ENCODE measurements around the gene DLGAP3.
A peak's percentile ranks its signal among the peaks of the same experiment; 100 is the strongest.

Gene DLGAP3

GRCh38 chr1:34885405-34886247 is 43.8 kb downstream of the DLGAP3 start:
- Histone ChIP-seq H3K27me3 (ENCODE audit: control insufficient read depth in 3 of 3, insufficient read depth in 3 of 3, low read depth in 1 of 3, low read length in 3 of 3) (peaks cover 13 to 32% (median 22%) of the 10 kb centered on the region in 3 experiments), H3K36me3 (replicated peaks in 1 of 2; ENCODE audit: control insufficient read depth in 2 of 2, insufficient read depth in 2 of 2, low read length in 2 of 2) (no peaks in the 10 kb centered on the region), H3K4me2 (ENCODE audit: insufficient read depth, low read length, poor library complexity, severe bottlenecking) (peak overlapping the region; percentile 81), H3K18ac (ENCODE audit: low read length) (peak overlapping the region; percentile 76), H2BK5ac (ENCODE audit: low read length) (peak overlapping the region; percentile 24), H2BK12ac (ENCODE audit: low read length) (no peak overlapping the region), H3K4me3 (ENCODE audit: low read length in 2 of 2) (peak overlapping the region; percentile 30 to 73), H3K4me1 (ENCODE audit: control insufficient read depth in 2 of 2, insufficient read depth in 1 of 2, low read depth in 1 of 2, low read length in 2 of 2) (peaks cover 0 to 5% of the 10 kb centered on the region in 2 donors), H3K27ac (replicated peaks; ENCODE audit: low read length) (no peak overlapping the region), H2BK120ac (ENCODE audit: low read depth, low read length) (no peak overlapping the region), H4K8ac (ENCODE audit: low read depth, low read length) (peak overlapping the region; percentile 23), H3K4ac (ENCODE audit: low read length) (no peak overlapping the region), H2BK15ac (ENCODE audit: low read length) (no peak overlapping the region), H3K9ac (ENCODE audit: low read depth, low read length, poor library complexity) (peak overlapping the region; percentile 77), H4K91ac (ENCODE audit: low read depth, low read length, poor library complexity) (no peak overlapping the region), H2AK5ac (ENCODE audit: low read depth, low read length) (peak overlapping the region; percentile 63), H3K23ac (ENCODE audit: low read depth, low read length, poor library complexity) (peak overlapping the region; percentile 91), H3K79me1 (ENCODE audit: low read depth, low read length) (no peaks in the 10 kb centered on the region), H3K9me3 (replicated peaks in 1 of 2; ENCODE audit: control insufficient read depth in 2 of 2, insufficient read depth in 1 of 2, low read depth in 1 of 2, low read length in 2 of 2) (peaks cover 0 to 3% of the 10 kb centered on the region in 2 donors), H2AFZ (ENCODE audit: low read length) (peak overlapping the region; percentile 79), H3K14ac (ENCODE audit: low read length) (peak overlapping the region; percentile 38)
- no CpG with 5 or more reads among the region's 80 CpGs for WGBS, 2 donors (ENCODE audit: extremely low coverage in 2 of 2, insufficient read length in 2 of 2, insufficient replicate concordance in 1 of 2)
- peak; percentile 43 for DNase-seq (ENCODE audit: low spot score)

DNA sequence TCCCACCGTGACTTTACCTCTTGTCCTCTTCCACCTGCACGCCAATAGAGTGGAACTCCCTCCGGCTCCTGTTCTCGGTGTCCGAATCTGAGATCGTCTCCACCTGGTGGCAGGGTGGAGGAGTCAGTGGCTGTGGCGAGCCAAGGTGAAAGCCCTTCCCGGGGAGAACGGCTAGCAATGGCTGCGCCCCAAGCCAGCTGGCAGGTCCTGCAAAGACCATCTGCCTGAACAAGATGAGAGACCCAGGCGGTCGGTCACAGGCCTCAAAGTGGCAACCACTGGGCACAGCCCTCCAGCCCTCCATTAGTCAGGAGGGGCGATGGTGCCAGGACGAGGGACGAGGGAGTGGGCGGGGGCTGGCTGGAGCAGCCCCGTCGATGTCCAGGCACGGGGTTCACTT is 44.5 kb downstream of the DLGAP3 start:
- H3K36me3 ChIP-seq (replicated peaks in 1 of 2; ENCODE audit: control insufficient read depth in 2 of 2, insufficient read depth in 2 of 2, low read length in 2 of 2), result no peaks in the 10 kb centered on the region
- H3K14ac ChIP-seq (ENCODE audit: low read length), result no peak overlapping the region
- H3K18ac ChIP-seq (ENCODE audit: low read length), result peak overlapping the region; percentile 60
- H3K23ac ChIP-seq (ENCODE audit: low read depth, low read length, poor library complexity), result peak overlapping the region; percentile 91
- peak overlapping the region; percentile 81 for H3K4me2 ChIP-seq (ENCODE audit: insufficient read depth, low read length, poor library complexity, severe bottlenecking)
- no peak overlapping the region for H2BK5ac ChIP-seq (ENCODE audit: low read length)
- H4K8ac ChIP-seq (ENCODE audit: low read depth, low read length), result no peak overlapping the region
- WGBS, 2 donors (ENCODE audit: extremely low coverage in 2 of 2, insufficient read length in 2 of 2, insufficient replicate concordance in 1 of 2), result no CpG with 5 or more reads among the region's 19 CpGs
- H3K4me1 ChIP-seq (ENCODE audit: control insufficient read depth in 2 of 2, insufficient read depth in 1 of 2, low read depth in 1 of 2, low read length in 2 of 2), result peaks cover 0 to 5% of the 10 kb centered on the region in 2 donors
- H4K91ac ChIP-seq (ENCODE audit: low read depth, low read length, poor library complexity), result no peak overlapping the region
- H3K4ac ChIP-seq (ENCODE audit: low read length), result no peak overlapping the region
- H2BK120ac ChIP-seq (ENCODE audit: low read depth, low read length), result no peak overlapping the region
- no peak for DNase-seq (ENCODE audit: low spot score)
- H3K4me3 ChIP-seq (ENCODE audit: low read length in 2 of 2), result peak overlapping the region in 1 of 2 donors; percentile 73
- H3K79me1 ChIP-seq (ENCODE audit: low read depth, low read length), result no peaks in the 10 kb centered on the region
- no peak overlapping the region for H3K9ac ChIP-seq (ENCODE audit: low read depth, low read length, poor library complexity)
- no peak overlapping the region for H2BK15ac ChIP-seq (ENCODE audit: low read length)
- peaks cover 0 to 3% of the 10 kb centered on the region in 2 donors for H3K9me3 ChIP-seq (replicated peaks in 1 of 2; ENCODE audit: control insufficient read depth in 2 of 2, insufficient read depth in 1 of 2, low read depth in 1 of 2, low read length in 2 of 2)
- H2AFZ ChIP-seq (ENCODE audit: low read length), result peak overlapping the region; percentile 79
- H3K27me3 ChIP-seq (ENCODE audit: control insufficient read depth in 3 of 3, insufficient read depth in 3 of 3, low read depth in 1 of 3, low read length in 3 of 3), result peaks cover 13 to 32% (median 22%) of the 10 kb centered on the region in 3 experiments
- H2BK12ac ChIP-seq (ENCODE audit: low read length), result no peak overlapping the region
- no peak overlapping the region for H3K27ac ChIP-seq (replicated peaks; ENCODE audit: low read length)
- peak overlapping the region; percentile 63 for H2AK5ac ChIP-seq (ENCODE audit: low read depth, low read length)

GRCh38 chr1:34884536-34884935 is 44.9 kb downstream of the DLGAP3 start:
- Histone ChIP-seq H2AK5ac (ENCODE audit: low read depth, low read length) (peak overlapping the region; percentile 63), H3K4me2 (ENCODE audit: insufficient read depth, low read length, poor library complexity, severe bottlenecking) (no peak overlapping the region), H3K36me3 (replicated peaks in 1 of 2; ENCODE audit: control insufficient read depth in 2 of 2, insufficient read depth in 2 of 2, low read length in 2 of 2) (no peaks in the 10 kb centered on the region), H3K4me1 (ENCODE audit: control insufficient read depth in 2 of 2, insufficient read depth in 1 of 2, low read depth in 1 of 2, low read length in 2 of 2) (peaks cover 0 to 5% of the 10 kb centered on the region in 2 donors), H3K27me3 (ENCODE audit: control insufficient read depth in 3 of 3, insufficient read depth in 3 of 3, low read depth in 1 of 3, low read length in 3 of 3) (peaks cover 13 to 32% (median 22%) of the 10 kb centered on the region in 3 experiments), H3K79me1 (ENCODE audit: low read depth, low read length) (no peaks in the 10 kb centered on the region), H3K4ac (ENCODE audit: low read length) (no peak overlapping the region), H4K8ac (ENCODE audit: low read depth, low read length) (no peak overlapping the region), H2BK12ac (ENCODE audit: low read length) (no peak overlapping the region), H4K91ac (ENCODE audit: low read depth, low read length, poor library complexity) (no peak overlapping the region), H3K9me3 (replicated peaks in 1 of 2; ENCODE audit: control insufficient read depth in 2 of 2, insufficient read depth in 1 of 2, low read depth in 1 of 2, low read length in 2 of 2) (peaks cover 0 to 3% of the 10 kb centered on the region in 2 donors), H3K27ac (replicated peaks; ENCODE audit: low read length) (no peak overlapping the region), H3K9ac (ENCODE audit: low read depth, low read length, poor library complexity) (no peak overlapping the region), H3K18ac (ENCODE audit: low read length) (no peak overlapping the region), H2BK15ac (ENCODE audit: low read length) (no peak overlapping the region), H2BK5ac (ENCODE audit: low read length) (no peak overlapping the region), H3K4me3 (ENCODE audit: low read length in 2 of 2) (no peak overlapping the region), H3K23ac (ENCODE audit: low read depth, low read length, poor library complexity) (peak overlapping the region; percentile 91), H2BK120ac (ENCODE audit: low read depth, low read length) (no peak overlapping the region), H3K14ac (ENCODE audit: low read length) (no peak overlapping the region), H2AFZ (ENCODE audit: low read length) (no peak overlapping the region)
- no CpG with 5 or more reads among the region's 3 CpGs for WGBS, 2 donors (ENCODE audit: extremely low coverage in 2 of 2, insufficient read length in 2 of 2, insufficient replicate concordance in 1 of 2)
- no peak for DNase-seq (ENCODE audit: low spot score)

GRCh38 chr1:34879230-34879629 is 50.2 kb downstream of the DLGAP3 start:
- no peak overlapping the region for H4K91ac ChIP-seq (ENCODE audit: low read depth, low read length, poor library complexity)
- H3K36me3 ChIP-seq (replicated peaks in 1 of 2; ENCODE audit: control insufficient read depth in 2 of 2, insufficient read depth in 2 of 2, low read length in 2 of 2), result no peaks in the 10 kb centered on the region
- H2AK5ac ChIP-seq (ENCODE audit: low read depth, low read length), result no peak overlapping the region
- no peak overlapping the region for H3K27ac ChIP-seq (replicated peaks; ENCODE audit: low read length)
- no peak overlapping the region for H3K23ac ChIP-seq (ENCODE audit: low read depth, low read length, poor library complexity)
- no peak overlapping the region for H3K18ac ChIP-seq (ENCODE audit: low read length)
- no peaks in the 10 kb centered on the region for H3K4me1 ChIP-seq (ENCODE audit: control insufficient read depth in 2 of 2, insufficient read depth in 1 of 2, low read depth in 1 of 2, low read length in 2 of 2)
- H3K9me3 ChIP-seq (replicated peaks in 1 of 2; ENCODE audit: control insufficient read depth in 2 of 2, insufficient read depth in 1 of 2, low read depth in 1 of 2, low read length in 2 of 2), result peaks cover 0 to 3% of the 10 kb centered on the region in 2 donors
- no peak overlapping the region for H2BK15ac ChIP-seq (ENCODE audit: low read length)
- no peak for DNase-seq (ENCODE audit: low spot score)
- H3K4ac ChIP-seq (ENCODE audit: low read length), result no peak overlapping the region
- no peak overlapping the region for H2BK120ac ChIP-seq (ENCODE audit: low read depth, low read length)
- WGBS, 2 donors (ENCODE audit: extremely low coverage in 2 of 2, insufficient read length in 2 of 2, insufficient replicate concordance in 1 of 2), result no CpG with 5 or more reads among the region's 9 CpGs
- H2BK12ac ChIP-seq (ENCODE audit: low read length), result no peak overlapping the region
- H3K4me3 ChIP-seq (ENCODE audit: low read length in 2 of 2), result no peak overlapping the region
- no peak overlapping the region for H3K14ac ChIP-seq (ENCODE audit: low read length)
- H3K79me1 ChIP-seq (ENCODE audit: low read depth, low read length), result no peaks in the 10 kb centered on the region
- H3K9ac ChIP-seq (ENCODE audit: low read depth, low read length, poor library complexity), result no peak overlapping the region
- no peak overlapping the region for H2AFZ ChIP-seq (ENCODE audit: low read length)
- no peak overlapping the region for H2BK5ac ChIP-seq (ENCODE audit: low read length)
- peaks cover 0 to 7% (median 6%) of the 10 kb centered on the region in 3 experiments for H3K27me3 ChIP-seq (ENCODE audit: control insufficient read depth in 3 of 3, insufficient read depth in 3 of 3, low read depth in 1 of 3, low read length in 3 of 3)
- H4K8ac ChIP-seq (ENCODE audit: low read depth, low read length), result no peak overlapping the region
- no peak overlapping the region for H3K4me2 ChIP-seq (ENCODE audit: insufficient read depth, low read length, poor library complexity, severe bottlenecking)
